Cardiac muscle cell (in vitro differentiated cells and primary cell): ENCODE data around the gene TPO. TPM values are rescaled to one million over a fixed set of nuclear protein-coding genes. Genes with fewer than 3 reads are reported as not detected.

Experiments
- DNase-seq, 2 donors: peaks; one replicate each; pipeline versions ENCODE4 v3.0.0 to v3.0.0-alpha.2; 2010 to 2017; ENCODE audit warnings: low read depth in 1 of 2, low spot score in 1 of 2
- H3K27ac ChIP-seq: fragments of 200-600 bp; sonication (generic); 2 replicates; pipeline ENCODE4 v1.5.1; 2016
- H3K27me3 ChIP-seq: fragments of 200-600 bp; sonication (generic); 2 replicates; pipeline ENCODE4 v1.6.0; 2016; ENCODE audit warnings: control low read depth
- H3K36me3 ChIP-seq: fragments of 200-600 bp; sonication (generic); 2 replicates; pipeline ENCODE4 v1.5.1; 2016; ENCODE audit warnings: control low read depth
- H3K4me1 ChIP-seq: fragments of 200-600 bp; sonication (generic); 2 replicates; pipeline ENCODE4 v1.8.1; 2017; ENCODE audit warnings: low read depth, mild to moderate bottlenecking, mixed run types
- H3K4me3 ChIP-seq: fragments of 200-600 bp; sonication (generic); 2 replicates; pipeline ENCODE4 v1.5.1; 2016; ENCODE audit warnings: mild to moderate bottlenecking
- H3K9me3 ChIP-seq: fragments of 200-600 bp; sonication (generic); 2 replicates; pipeline ENCODE4 v1.5.1; 2017; ENCODE audit warnings: low read depth, mild to moderate bottlenecking, control low read depth
- CTCF ChIP-seq: IDR thresholded peaks from 2 replicates; pipeline ENCODE4 v1.5.1; 2012; ENCODE audit warnings: low read depth, mild to moderate bottlenecking, low read length
- polyA plus RNA-seq: library from polyadenylated mRNA; unstranded; fragments of >200 nt; fragmentation: Nextera tagmentation; extraction: Ambion mirVana; gene quantifications from 2 replicates; pipeline ENCODE4 v1.2.1, GENCODE V29; 2016
- total RNA-seq: library from RNA; depleted of rRNA; stranded (reverse); fragments of >200 nt; gene quantifications from 2 replicates; pipeline ENCODE4 v1.2.3, GENCODE V29; 2016

Gene TPO
- total and polyA plus RNA-seq, 2 experiments from 2014 or later, result 0.46 to 0.71 TPM

GRCh38 chr2:1497122-1497611, 83.9 kb downstream of the TPO start:
- Histone ChIP-seq H3K4me3 (no peak overlapping the region), H3K4me1 (no peaks in the 10 kb centered on the region), H3K36me3 (no peaks in the 10 kb centered on the region), H3K27ac (no peak overlapping the region), H3K9me3 (no peaks in the 10 kb centered on the region), H3K27me3 (peaks cover 19% of the 10 kb centered on the region)
- no peak for TF ChIP-seq CTCF
- no peak for DNase-seq

- DNase-seq, result no peak
- no peaks in the 10 kb centered on the region for H3K36me3 ChIP-seq
These were observed 84.9 kb downstream of the TPO start for GRCh38 chr2:1498176-1498575.

GRCh38 chr2:1499033-1499795, 86.0 kb downstream of the TPO start:
- Histone ChIP-seq H3K9me3 (no peaks in the 10 kb centered on the region), H3K27me3 (peaks cover 15% of the 10 kb centered on the region), H3K4me1 (no peaks in the 10 kb centered on the region), H3K4me3 (no peak overlapping the region), H3K36me3 (no peaks in the 10 kb centered on the region), H3K27ac (no peak overlapping the region)
- no peak for DNase-seq
- TF ChIP-seq CTCF, result no peak

More at GRCh38 chr2:1498176-1498575, 84.9 kb downstream of the TPO start:
- Histone ChIP-seq H3K4me3 (no peak overlapping the region), H3K4me1 (no peaks in the 10 kb centered on the region), H3K9me3 (no peaks in the 10 kb centered on the region), H3K27me3 (peaks cover 19% of the 10 kb centered on the region), H3K27ac (no peak overlapping the region)
- TF ChIP-seq CTCF, result no peak

GRCh38 chr2:1501038-1501851, 88.0 kb downstream of the TPO start:
- Histone ChIP-seq H3K27ac (no peak overlapping the region), H3K36me3 (no peaks in the 10 kb centered on the region), H3K4me1 (no peaks in the 10 kb centered on the region), H3K27me3 (no peaks in the 10 kb centered on the region), H3K4me3 (no peak overlapping the region), H3K9me3 (no peaks in the 10 kb centered on the region)
- TF ChIP-seq CTCF, result no peak
- no peak for DNase-seq

- Histone ChIP-seq H3K4me1 (no peaks in the 10 kb centered on the region), H3K9me3 (no peaks in the 10 kb centered on the region), H3K27me3 (no peaks in the 10 kb centered on the region), H3K36me3 (no peaks in the 10 kb centered on the region), H3K4me3 (no peak overlapping the region), H3K27ac (no peak overlapping the region)
- no peak for TF ChIP-seq CTCF
- no peak for DNase-seq
These were observed 88.7 kb downstream of the TPO start for GRCh38 chr2:1501991-1502390.
